ENCODE data around the gene HS6ST3.

DNA sequence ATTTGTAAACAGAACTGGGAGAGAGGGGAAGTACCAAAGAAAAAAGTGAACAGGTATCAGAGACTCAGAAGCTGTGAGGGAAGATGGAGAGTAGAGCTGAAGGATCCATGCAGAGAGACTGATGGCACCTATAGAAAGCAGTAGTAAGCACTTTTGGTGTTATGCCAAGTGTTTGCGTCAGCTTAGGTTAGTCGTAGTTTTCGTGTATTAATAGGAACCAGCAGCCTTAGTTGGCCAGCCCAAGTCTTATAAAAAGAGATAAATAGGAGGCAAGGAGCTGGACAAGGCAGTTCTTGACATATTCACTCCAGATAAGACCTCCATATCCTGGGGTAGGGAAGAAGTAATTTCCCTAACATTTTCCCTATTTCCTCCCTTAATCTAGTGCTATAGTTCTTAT is 690.2 kb downstream of the HS6ST3 start:
- TF ChIP-seq, protein P1, sequence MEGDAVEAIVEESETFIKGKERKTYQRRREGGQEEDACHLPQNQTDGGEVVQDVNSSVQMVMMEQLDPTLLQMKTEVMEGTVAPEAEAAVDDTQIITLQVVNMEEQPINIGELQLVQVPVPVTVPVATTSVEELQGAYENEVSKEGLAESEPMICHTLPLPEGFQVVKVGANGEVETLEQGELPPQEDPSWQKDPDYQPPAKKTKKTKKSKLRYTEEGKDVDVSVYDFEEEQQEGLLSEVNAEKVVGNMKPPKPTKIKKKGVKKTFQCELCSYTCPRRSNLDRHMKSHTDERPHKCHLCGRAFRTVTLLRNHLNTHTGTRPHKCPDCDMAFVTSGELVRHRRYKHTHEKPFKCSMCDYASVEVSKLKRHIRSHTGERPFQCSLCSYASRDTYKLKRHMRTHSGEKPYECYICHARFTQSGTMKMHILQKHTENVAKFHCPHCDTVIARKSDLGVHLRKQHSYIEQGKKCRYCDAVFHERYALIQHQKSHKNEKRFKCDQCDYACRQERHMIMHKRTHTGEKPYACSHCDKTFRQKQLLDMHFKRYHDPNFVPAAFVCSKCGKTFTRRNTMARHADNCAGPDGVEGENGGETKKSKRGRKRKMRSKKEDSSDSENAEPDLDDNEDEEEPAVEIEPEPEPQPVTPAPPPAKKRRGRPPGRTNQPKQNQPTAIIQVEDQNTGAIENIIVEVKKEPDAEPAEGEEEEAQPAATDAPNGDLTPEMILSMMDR (IDR thresholded peaks at IDR 0.05; ENCODE audit: borderline replicate concordance, extremely low read depth, low read length, poor library complexity, severe bottlenecking) = no peak
- no peak for TF ChIP-seq EZH2 (IDR thresholded peaks at IDR 0.05; ENCODE audit: borderline replicate concordance, low read depth, low read length, severe bottlenecking)

Measured in DND-41 (cell line).